Gastroesophageal sphincter (tissue), 4 donors: ENCODE measurements around the gene NRK. TPM values are rescaled to one million over a fixed set of nuclear protein-coding genes. Genes with fewer than 3 reads are reported as not detected.

ENCODE experiments used
- ATAC-seq: fragments of 150-250 bp; one replicate; pipeline ENCODE4 v1.9.1; 2016; ENCODE audit warnings: mild to moderate bottlenecking, moderate library complexity
- H3K27ac ChIP-seq, 4 donors: fragments of 200-600 bp; sonication (generic) in 3 of 4; 1 replicate in 3 of 4; 2 replicates in 1 of 4; pipeline ENCODE4 v1.5.1; 2016 to 2019
- H3K27me3 ChIP-seq: fragments of 200-600 bp; sonication (generic); one replicate; pipeline ENCODE4 v1.5.1; 2019
- H3K36me3 ChIP-seq, 2 donors: fragments of 200-600 bp; sonication (generic); one replicate each; pipeline ENCODE4 v1.5.1; 2019; ENCODE audit warnings: control low read depth in 1 of 2
- H3K4me1 ChIP-seq, 3 donors: fragments of 200-600 bp; sonication (generic); 1 replicate in 2 of 3; 2 replicates in 1 of 3; pipeline ENCODE4 v1.5.1; 2016 to 2019; ENCODE audit warnings: control low read depth in 2 of 3
- H3K4me3 ChIP-seq, 2 donors: fragments of 200-600 bp; sonication (generic); one replicate each; pipeline ENCODE4 v1.5.1; 2019; ENCODE audit warnings: mild to moderate bottlenecking in 1 of 2, moderate library complexity in 1 of 2
- H3K9me3 ChIP-seq, 3 donors: fragments of 200-600 bp; sonication (generic); one replicate each; pipeline ENCODE4 v1.5.1; 2017 to 2019; ENCODE audit warnings: control low read depth in 2 of 3
- EP300 ChIP-seq: sonication (generic); formaldehyde crosslinking; IDR thresholded peaks from one replicate; pipeline ENCODE4 v1.6.1; 2017; ENCODE audit warnings: antibody characterized with exemption, mild to moderate bottlenecking
- POLR2A ChIP-seq, 2 donors: fragments of 450-650 bp; IDR thresholded peaks; one replicate each; pipeline ENCODE4 v1.6.1; 2017; ENCODE audit warnings: antibody characterized with exemption in 2 of 2, mild to moderate bottlenecking in 2 of 2, moderate library complexity in 1 of 2
- POLR2AphosphoS5 ChIP-seq: sonication (generic); formaldehyde crosslinking; IDR thresholded peaks from one replicate; pipeline ENCODE4 v1.6.1; 2017; ENCODE audit warnings: antibody characterized with exemption
- WGBS, 2 donors: methylation state at CpG; one replicate each; pipeline ENCODE4 v1.1.5; 2018; ENCODE audit warnings: low coverage in 1 of 2; 5-methylcytosine and 5-hydroxymethylcytosine counted together
- total RNA-seq, 4 donors: library from RNA; depleted of rRNA; stranded (reverse); fragments of >200 nt; gene quantifications; one replicate each; pipeline ENCODE4 v1.1.0, GENCODE V29; 2016
- TF ChIP-seq, protein P1 (sequence below), 4 experiments: fragments of 200-600 bp in 2 of 4; fragments of 450-650 bp in 2 of 4; sonication (generic) in 1 of 4; IDR thresholded peaks; one replicate each; pipeline ENCODE4 v1.5.1; 2017 to 2019; ENCODE audit warnings: antibody characterized with exemption in 4 of 4, mild to moderate bottlenecking in 2 of 4, moderate library complexity in 2 of 4

NRK gene
- total RNA-seq, 4 donors from 2014 or later: 3.0 to 4.1 (median 3.2) TPM

DNA sequence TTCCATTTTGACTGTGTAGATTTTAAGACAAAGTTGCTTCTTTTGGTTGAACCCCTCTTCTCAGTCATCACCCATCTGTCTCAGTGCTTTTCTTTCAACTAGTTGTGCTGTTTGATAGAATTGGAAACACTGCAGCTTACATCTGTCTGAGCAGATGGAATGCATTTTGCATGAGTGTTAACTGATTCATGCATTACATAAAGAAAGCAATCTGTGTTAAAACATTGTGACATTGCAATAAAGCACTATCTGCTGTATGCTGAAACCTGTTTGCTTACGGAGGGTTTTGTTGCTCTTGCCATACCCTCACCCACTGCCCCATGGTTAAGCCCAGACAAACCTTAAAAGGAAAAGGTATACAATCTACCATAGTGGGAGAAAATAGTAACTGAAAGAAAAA is 47.4 kb downstream of the NRK start:
- Histone ChIP-seq H3K4me3 (no peak overlapping the region), H3K27me3 (no peaks in the 10 kb centered on the region), H3K4me1 (no peaks in the 10 kb centered on the region), H3K9me3 (no peaks in the 10 kb centered on the region), H3K36me3 (no peaks in the 10 kb centered on the region), H3K27ac (no peak overlapping the region)
- TF ChIP-seq POLR2AphosphoS5 (no peak), POLR2A (IDR thresholded peaks at IDR 0.05) (no peak), EP300 (no peak)
- TF ChIP-seq, protein P1, sequence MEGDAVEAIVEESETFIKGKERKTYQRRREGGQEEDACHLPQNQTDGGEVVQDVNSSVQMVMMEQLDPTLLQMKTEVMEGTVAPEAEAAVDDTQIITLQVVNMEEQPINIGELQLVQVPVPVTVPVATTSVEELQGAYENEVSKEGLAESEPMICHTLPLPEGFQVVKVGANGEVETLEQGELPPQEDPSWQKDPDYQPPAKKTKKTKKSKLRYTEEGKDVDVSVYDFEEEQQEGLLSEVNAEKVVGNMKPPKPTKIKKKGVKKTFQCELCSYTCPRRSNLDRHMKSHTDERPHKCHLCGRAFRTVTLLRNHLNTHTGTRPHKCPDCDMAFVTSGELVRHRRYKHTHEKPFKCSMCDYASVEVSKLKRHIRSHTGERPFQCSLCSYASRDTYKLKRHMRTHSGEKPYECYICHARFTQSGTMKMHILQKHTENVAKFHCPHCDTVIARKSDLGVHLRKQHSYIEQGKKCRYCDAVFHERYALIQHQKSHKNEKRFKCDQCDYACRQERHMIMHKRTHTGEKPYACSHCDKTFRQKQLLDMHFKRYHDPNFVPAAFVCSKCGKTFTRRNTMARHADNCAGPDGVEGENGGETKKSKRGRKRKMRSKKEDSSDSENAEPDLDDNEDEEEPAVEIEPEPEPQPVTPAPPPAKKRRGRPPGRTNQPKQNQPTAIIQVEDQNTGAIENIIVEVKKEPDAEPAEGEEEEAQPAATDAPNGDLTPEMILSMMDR (IDR thresholded peaks at IDR 0.05): no peak
- ATAC-seq: no peak
- 18 to 73% methylated on average over 1 of the region's 1 CpG for WGBS, 2 donors

DNA sequence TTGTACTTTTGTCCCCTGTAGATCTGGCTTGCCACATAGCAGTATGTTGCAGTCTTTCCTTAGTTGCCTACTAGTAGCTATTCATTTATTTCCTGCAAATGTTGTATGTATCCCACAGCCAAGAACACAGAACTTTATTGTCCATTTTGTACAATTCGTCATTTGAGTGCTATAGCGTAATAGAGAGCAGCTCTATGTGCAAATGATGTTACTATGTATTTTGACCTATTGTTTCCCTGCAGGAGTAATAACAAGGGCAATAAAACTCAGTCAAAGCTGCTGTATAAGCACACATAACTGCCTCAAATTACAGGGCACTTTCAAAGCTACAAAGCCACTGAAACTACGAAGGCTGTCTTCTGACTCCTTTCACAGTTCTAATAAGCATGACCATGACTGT is 48.1 kb downstream of the NRK start:
- TF ChIP-seq EP300 (no peak), POLR2A (IDR thresholded peaks at IDR 0.05) (no peak), POLR2AphosphoS5 (no peak)
- TF ChIP-seq, protein P1 (IDR thresholded peaks at IDR 0.05): no peak
- no peak for ATAC-seq
- H3K9me3 ChIP-seq: no peaks in the 10 kb centered on the region

GRCh38 chrX:105872941-105873340 is 50.6 kb downstream of the NRK start:
- TF ChIP-seq POLR2AphosphoS5 (no peak), EP300 (no peak), POLR2A (IDR thresholded peaks at IDR 0.05) (no peak)
- TF ChIP-seq, protein P1 (IDR thresholded peaks at IDR 0.05): no peak
- Histone ChIP-seq H3K27ac (no peak overlapping the region), H3K4me1 (no peaks in the 10 kb centered on the region), H3K9me3 (no peaks in the 10 kb centered on the region), H3K36me3 (no peaks in the 10 kb centered on the region), H3K27me3 (no peaks in the 10 kb centered on the region), H3K4me3 (no peak overlapping the region)
- ATAC-seq: no peak
- WGBS, 2 donors: 50 to 69% methylated on average over 4 to 6 of the region's 7 CpGs

More for the DNA sequence above, 48.1 kb downstream of the NRK start:
- WGBS, 2 donors: 68 to 83% methylated on average over 1 to 3 of the region's 3 CpGs
- no peaks in the 10 kb centered on the region for H3K27me3 ChIP-seq
- H3K4me1 ChIP-seq: no peaks in the 10 kb centered on the region
- no peaks in the 10 kb centered on the region for H3K36me3 ChIP-seq
- H3K4me3 ChIP-seq: no peak overlapping the region
- no peak overlapping the region for H3K27ac ChIP-seq

DNA sequence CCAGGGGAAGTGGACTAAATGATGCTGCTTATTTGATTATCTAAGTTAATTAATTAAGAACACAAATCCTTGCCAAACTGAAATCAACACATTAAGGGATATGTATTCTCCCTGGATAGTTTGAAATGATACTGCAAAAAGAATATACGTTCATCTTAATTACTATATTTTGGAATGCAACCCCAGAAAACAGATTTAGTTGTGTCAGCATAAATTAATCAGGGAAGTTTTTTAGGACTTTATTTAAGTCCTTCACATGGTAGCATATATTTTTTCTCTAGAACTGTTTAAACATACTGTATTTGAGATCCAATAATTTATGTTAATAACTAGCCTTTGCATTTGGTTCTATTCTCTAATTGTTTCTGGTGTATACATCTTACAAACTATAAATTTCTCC is 52.5 kb downstream of the NRK start:
- WGBS, 2 donors: 56 to 85% methylated on average over 1 of the region's 1 CpG
- no peaks in the 10 kb centered on the region for H3K36me3 ChIP-seq
- H3K27ac ChIP-seq: no peak overlapping the region
- H3K4me1 ChIP-seq: no peaks in the 10 kb centered on the region
- no peak for ATAC-seq
- TF ChIP-seq POLR2AphosphoS5 (no peak), POLR2A (IDR thresholded peaks at IDR 0.05) (no peak), EP300 (no peak)
- TF ChIP-seq, protein P1 (IDR thresholded peaks at IDR 0.05): no peak
- no peak overlapping the region for H3K4me3 ChIP-seq
- H3K27me3 ChIP-seq: no peaks in the 10 kb centered on the region
- H3K9me3 ChIP-seq: no peaks in the 10 kb centered on the region

- 47 to 68% methylated on average over 3 of the region's 3 CpGs for WGBS, 2 donors
- no peak for ATAC-seq
- Histone ChIP-seq H3K36me3 (no peaks in the 10 kb centered on the region), H3K4me1 (no peaks in the 10 kb centered on the region), H3K4me3 (no peak overlapping the region), H3K27me3 (no peaks in the 10 kb centered on the region), H3K27ac (no peak overlapping the region), H3K9me3 (no peaks in the 10 kb centered on the region)
- TF ChIP-seq EP300: no peak
- TF ChIP-seq, protein P1 (IDR thresholded peaks at IDR 0.05): no peak
- TF ChIP-seq POLR2A (IDR thresholded peaks at IDR 0.05): no peak
- TF ChIP-seq POLR2AphosphoS5: no peak
These were observed 54.3 kb downstream of the NRK start for GRCh38 chrX:105876658-105877057.
